ENCODE results near the gene MAP3K20.
"Not testable (repeated sequence)": the region's sequence is repeated elsewhere in the genome, so short reads cannot be mapped to it uniquely, and the experiment has no call there.

The MAP3K20 gene

DNA sequence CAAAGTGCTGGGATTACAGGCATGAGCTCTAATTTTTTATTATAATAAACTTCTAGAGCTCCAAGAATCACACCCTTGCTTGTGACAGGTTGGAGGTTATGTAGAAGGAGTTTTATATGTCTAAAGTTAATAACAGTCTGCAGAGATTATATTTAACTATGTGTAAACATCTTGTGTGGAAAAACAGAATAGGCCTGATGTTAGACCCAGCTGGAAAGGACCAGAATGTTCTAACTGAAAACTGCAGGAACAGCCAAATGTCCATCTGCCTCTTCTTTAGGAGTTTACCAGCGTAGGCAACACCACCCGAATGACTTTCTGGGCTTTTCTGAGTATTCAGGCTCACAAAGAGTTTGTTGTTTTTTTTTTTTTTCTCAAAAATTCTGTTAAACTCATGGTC lies 211.9 kb downstream of the MAP3K20 start:
- DNase-seq: no peak

DNA sequence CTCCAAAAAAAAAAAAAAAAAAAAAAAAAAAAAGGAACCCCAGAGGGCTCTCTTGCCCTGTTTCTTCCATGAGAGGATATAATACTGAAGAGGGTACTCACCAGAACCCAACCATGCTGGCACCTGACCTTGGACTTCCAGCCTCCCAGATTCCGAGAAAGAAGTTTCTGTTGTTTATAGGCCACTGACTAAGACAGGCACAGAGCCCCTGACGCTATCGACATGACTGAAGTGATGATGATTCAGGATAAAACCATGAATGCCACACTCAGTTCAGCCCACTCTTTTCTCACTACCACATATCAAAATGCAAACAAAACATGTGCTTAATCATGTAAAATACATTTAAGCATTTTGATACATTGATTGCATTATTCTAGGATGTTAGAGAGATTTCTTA lies 212.9 kb downstream of the MAP3K20 start:
- no peak for DNase-seq

DNA sequence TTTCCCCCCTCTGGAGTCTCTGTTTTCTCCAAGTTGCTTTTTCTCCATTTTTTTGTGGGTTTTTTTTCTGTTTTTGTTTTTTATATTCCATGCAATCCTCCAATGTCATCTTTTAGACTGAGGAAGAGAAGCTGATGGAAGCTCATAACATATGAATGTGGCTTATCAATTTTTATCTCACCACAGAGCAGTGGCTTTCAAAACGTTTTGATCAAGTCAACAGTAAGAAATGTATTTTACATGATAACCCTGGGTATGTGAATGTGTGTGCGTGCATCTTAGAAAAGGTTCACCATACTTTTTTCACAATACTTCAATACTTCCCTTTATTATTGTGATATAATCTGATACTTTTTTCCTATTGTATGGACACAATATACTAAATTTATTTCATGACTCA lies 214.4 kb downstream of the MAP3K20 start:
- no peak for DNase-seq

- DNase-seq: no peak
Measured at GRCh38 chr2:173290518-173290917, 214.9 kb downstream of the MAP3K20 start.

- DNase-seq: no peak
Measured at GRCh38 chr2:173291412-173291811, 215.8 kb downstream of the MAP3K20 start.

GRCh38 chr2:173296235-173296634 lies 220.6 kb downstream of the MAP3K20 start:
- DNase-seq: no peak

GRCh38 chr2:173298536-173299097 lies 223.0 kb downstream of the MAP3K20 start:
- DNase-seq: no peak

- no peak for DNase-seq
Measured at GRCh38 chr2:173299764-173300163, 224.1 kb downstream of the MAP3K20 start.

DNA sequence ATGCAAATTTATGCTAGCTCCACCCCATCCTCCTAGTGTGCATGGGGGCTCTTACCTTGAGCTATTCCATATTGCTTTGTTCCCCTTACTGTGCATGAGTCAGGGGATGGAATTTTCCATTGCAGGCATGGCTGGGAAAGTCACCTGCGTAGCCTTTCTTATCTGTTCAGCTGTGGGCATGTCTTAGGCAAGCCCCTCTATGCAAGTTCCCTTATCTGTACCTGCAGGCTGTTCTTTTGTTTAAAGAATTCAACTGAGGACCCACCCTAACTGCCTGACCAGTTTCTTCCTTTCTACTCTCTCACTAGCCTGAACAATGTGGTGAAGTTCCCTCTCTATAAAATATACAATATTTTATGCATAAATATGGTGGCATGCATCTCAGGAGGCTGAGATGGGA lies 224.8 kb downstream of the MAP3K20 start:
- DNase-seq: no peak

GRCh38 chr2:173301549-173301948 lies 225.9 kb downstream of the MAP3K20 start:
- not testable (repeated sequence) for DNase-seq

GRCh38 chr2:173305303-173305702 lies 229.7 kb downstream of the MAP3K20 start:
- DNase-seq: no peak

- DNase-seq: no peak
Measured at GRCh38 chr2:173307293-173307692, 231.6 kb downstream of the MAP3K20 start.

- DNase-seq: not testable (repeated sequence)
Measured at GRCh38 chr2:173309370-173309769, 233.7 kb downstream of the MAP3K20 start.

DNA sequence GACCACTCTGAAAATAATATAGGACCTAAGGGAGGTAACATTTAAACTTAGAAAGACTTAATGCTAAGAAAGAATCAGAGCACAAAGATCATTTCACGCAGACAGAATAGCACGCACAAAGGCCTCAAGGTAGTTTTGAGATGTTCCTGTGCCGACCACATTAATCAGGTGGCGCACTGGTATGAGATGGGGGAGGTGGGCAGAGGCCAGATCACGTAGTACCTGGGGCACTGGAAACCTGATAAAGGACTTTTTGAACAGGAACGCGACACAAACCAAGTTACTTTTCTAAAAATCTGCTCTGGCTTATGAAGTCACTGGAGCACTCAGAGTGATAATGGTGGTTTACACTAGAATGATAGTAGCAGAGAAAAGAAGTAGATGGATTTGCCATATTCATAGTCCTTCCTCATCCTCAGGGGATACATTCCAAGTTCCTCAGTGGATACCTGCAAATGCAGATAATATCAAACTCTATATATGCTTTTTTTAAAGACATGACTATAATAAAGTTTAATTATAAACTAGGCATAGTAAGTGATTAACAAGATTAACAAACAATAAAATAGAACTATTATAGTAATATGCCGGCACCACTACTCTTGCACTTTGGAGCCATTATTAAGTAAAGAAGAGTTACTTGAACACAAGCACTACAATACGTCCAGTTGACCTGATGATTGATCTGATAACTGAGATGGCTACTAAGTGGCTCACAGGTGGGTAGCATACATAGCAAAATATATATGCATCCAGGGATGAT lies 236.4 kb downstream of the MAP3K20 start:
- DNase-seq: no peak
